Suppressor macrophage treated with lipopolysaccharide for 1 hour (primary cell): Measurements from ENCODE around the gene FAM209A.
A peak's percentile ranks its signal among the peaks of the same experiment; 100 is the strongest.
"Not testable (repeated sequence)": the region's sequence is repeated elsewhere in the genome, so short reads cannot be mapped to it uniquely, and the experiment has no call there.

Experiments used
- DNase-seq, 3 donors: peaks; one replicate each; pipeline ENCODE4 v3.0.0-alpha.2; 2020 to 2022

FAM209A gene

GRCh38 chr20:56542489-56543030 lies 18.0 kb downstream of the FAM209A start:
- no peak for DNase-seq

DNA sequence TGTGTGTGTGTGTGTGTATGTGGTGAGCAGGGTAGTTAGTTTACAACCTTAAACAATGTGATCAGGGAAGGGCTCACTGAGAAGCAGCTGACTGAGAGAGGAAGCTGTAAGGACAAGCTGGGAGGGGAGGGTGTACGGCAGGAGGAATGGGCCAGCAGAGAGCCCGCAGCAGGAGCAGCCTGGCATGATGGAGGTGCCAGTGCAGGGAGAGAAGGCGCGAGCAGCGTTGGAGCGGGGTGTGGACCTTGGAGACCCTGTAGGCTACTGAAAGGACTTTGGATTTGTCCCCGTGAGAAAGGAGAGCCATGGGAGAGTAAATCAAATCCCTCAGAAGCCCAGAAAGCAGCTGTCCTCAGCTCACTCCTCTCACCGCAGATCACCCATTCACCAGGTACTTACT lies 27.0 kb downstream of the FAM209A start:
- no peak for DNase-seq

- DNase-seq, result peak; percentile 31 to 38 (median 37)
These were observed 28.5 kb downstream of the FAM209A start for GRCh38 chr20:56552911-56553629.

GRCh38 chr20:56554869-56555268 lies 30.3 kb downstream of the FAM209A start:
- peak; percentile 84 to 96 (median 95) for DNase-seq

- DNase-seq, result no peak
These were observed 34.4 kb downstream of the FAM209A start for GRCh38 chr20:56558968-56559367.

DNA sequence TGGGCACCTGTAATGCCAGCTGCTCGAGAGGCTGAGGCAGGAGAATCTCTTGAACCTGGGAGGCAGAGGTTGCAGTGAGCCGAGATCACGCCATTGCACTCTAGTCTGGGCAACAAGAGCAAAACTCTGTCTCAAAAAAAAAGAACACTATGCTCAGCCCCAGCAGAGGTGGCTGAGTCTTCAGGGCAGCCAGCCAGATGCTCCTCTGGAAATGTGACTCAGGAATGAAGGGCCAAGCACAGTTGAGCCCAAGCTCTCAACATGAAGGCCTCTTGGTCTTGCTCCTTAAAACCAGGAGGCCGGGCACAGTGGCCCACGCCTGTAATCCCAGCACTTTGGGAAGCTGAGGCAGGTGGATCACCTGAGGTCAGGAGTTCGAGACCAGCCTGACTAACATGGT lies 40.0 kb downstream of the FAM209A start:
- not testable (repeated sequence) for DNase-seq

GRCh38 chr20:56565511-56565910 lies 41.0 kb downstream of the FAM209A start:
- no peak for DNase-seq

DNA sequence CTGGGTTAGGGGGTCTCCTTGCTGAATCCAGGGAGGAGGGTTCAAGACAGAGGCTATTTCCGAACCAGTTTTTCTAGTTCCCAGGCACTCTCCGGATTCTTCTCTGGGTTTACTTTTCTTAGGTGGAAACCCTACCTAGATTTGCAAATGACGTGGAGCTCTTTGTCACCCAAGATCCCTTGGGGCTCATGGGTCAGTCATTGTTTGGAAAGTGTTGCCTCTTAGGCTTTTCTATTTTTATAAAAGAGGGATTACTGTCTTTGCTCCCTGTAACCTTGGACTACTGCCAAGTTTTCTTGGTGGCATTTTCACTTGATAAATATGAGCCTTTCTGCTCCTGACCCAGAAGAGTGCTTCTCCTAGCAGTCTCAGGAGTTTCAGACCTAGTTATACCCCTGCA lies 42.1 kb downstream of the FAM209A start:
- no peak for DNase-seq

DNA sequence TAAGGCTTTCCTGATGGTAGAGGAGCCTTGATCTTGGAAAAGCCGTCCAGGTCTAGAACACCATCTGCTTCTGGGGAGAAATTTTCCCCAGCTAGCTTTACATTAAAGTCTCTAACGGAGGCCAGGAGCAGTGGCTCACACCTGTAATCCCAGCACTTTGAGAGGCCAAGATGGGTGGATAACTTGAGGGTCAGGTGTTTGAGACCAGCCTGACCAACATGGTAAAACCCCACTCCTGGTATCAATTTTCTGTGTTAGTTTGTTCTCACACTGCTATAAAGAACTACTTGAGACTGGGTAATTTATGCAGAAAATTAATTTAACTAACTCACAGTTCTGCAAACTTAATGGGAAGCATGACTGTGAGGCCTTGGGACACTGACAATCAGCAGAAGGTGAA lies 46.3 kb downstream of the FAM209A start:
- no peak for DNase-seq

DNA sequence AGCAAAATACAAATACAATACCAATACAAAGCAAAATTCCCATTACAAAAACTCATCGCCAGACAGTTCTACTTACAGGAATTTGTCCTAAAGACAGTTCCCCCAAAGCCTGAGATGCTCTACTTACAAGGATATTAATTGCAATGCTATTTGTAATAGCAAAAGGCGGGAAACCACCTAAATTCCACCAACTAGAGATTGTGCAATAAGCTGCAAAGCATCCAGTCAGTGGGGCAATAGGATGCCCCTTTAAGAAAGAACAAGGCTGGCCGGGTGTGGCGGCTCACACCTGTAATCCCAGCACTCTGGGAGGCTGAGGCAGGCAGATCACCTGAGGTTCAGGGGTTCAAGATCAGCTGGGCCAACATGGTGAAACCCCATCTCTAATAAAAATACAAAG lies 47.6 kb downstream of the FAM209A start:
- peak; percentile 60 to 66 (median 64) for DNase-seq

GRCh38 chr20:56573986-56574385 lies 49.4 kb downstream of the FAM209A start:
- no peak for DNase-seq

GRCh38 chr20:56574531-56575142 lies 50.1 kb downstream of the FAM209A start:
- DNase-seq, result no peak

DNA sequence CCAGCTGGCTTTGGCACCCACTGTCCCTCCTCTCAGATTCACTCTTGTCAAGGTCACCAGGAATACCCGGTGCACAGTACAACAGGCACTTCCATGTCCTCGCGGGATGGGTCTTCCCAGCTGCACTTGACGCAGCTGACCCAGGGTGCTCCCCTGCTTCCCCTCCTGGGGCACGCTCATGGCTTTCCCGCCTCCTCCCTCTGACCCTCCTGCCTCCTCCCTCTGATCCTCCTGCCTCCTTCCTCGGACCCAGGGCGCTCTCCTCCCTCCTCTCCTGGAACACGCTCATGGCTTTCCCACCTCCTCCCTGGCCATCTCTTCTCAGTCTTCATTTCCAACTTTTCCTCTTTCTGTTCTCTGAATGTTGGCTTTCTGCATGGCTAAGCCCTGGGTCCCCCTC lies 50.6 kb downstream of the FAM209A start:
- DNase-seq, result no peak
